HS-27A (cell line): ENCODE data around the gene PARP2.
"Not testable (repeated sequence)": the region's sequence is repeated elsewhere in the genome, so short reads cannot be mapped to it uniquely, and the experiment has no call there.

Experiments
- DNase-seq: peaks from one replicate; pipeline ENCODE4 v3.0.0-alpha.2; 2012; ENCODE audit warnings: low read depth, missing footprints

Gene PARP2

DNA sequence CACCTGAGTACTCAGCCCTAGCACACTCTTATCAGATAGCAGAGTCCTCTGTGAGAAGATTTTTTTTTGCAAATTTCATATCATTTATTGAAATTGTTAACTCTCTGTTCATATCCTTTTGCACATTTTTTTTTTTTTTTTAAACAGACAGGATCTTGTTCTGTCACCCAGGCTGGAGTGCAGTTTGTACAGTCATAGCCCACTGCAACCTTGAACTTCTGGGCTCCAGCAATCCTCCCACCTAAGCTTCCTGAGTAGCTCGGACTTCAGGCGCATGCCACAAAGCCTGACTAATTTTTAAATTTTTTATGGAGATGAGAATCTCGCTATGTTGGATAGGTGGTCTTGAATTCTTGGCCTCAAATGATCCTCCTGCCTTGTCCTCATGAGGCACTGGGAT is 4.3 kb downstream of the PARP2 start:
- DNase-seq = no peak

GRCh38 chr14:20350282-20350681 is 6.8 kb downstream of the PARP2 start:
- no peak for DNase-seq

DNA sequence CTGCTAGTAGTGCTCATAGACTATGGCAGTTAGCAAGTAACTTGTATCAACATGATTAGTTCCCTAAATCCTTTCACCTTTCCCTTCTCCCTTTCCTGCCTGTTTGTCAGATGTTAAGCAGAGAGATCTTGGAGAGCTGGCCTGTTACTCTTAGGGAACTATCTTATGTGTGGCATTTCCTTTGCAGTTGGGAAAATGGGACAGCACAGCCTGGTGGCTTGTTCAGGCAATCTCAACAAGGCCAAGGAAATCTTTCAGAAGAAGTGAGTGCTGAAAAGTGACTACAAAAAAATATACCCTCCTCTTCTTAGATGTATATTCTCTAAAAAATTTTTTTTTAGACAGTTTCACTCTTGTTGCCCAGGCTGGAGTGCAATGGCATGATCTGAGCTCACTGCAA is 7.4 kb downstream of the PARP2 start:
- no peak for DNase-seq

- no peak for DNase-seq
Measured at GRCh38 chr14:20356422-20356821, 13.0 kb downstream of the PARP2 start.

- not testable (repeated sequence) for DNase-seq
Measured at GRCh38 chr14:20358474-20358873, 15.0 kb downstream of the PARP2 start.

- no peak for DNase-seq
Measured at GRCh38 chr14:20365928-20366327, 22.5 kb downstream of the PARP2 start.

DNA sequence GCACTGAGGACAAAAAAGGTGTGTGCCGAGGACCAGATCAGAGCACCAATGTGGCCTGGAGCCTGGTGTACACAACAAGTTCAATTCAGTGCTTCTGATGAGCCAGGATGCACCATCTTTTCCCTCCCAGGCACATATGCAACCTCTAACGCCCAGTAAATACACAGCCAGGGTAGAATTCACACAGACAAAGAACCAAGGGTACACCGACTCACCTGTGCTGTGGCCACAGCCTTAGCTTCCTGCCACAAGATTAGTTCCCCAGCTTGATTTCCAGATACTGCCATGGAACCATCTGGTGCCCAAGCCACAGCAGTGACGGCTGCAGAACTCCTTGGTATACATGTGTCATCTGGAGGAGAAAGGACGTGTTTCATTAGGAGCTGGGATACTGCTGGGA is 29.4 kb downstream of the PARP2 start:
- no peak for DNase-seq

DNA sequence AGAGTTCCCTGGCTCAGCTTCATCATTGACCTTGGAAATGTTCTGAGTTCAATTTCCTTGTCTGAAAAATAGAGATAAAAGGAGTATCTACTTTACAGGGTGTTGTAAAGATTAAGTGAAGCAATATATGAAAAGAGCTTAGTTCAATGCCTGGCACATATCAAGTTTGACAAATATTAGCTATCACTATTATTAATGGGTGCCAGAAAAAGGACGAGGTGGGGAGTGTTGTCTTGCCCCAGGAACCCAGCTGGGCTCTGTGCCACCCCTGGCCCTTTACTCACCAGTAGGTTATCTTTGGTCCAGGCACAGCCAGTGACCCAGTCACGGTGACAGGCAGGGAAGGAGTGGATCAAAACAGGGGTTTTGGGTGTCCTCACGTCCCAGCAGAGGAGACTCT is 32.0 kb downstream of the PARP2 start:
- DNase-seq = no peak

DNA sequence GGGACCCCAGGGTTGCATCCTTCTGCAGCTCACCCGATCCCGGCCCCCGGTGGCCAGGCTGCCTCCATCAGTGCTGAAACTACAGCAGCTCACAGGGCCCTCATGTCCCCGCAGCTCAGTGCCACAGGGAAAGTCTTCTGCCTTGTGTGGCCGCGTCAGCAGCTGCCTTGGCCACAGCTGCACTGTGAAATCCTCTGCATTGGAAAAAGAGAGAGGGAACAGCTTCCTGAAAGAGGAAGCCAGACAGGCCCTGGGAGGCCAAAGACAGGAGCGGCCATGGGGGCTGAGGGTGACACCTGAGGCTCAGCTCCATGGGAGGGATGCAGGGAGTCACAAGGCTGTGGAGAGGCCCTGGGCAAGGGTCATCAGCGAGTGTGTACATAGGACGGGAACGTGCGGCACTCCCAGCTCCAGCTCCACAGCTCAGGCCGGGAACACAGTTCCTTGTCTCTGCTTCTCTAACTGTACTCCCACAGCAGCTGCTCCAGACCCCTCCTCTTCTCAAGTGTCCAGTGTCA is 32.7 kb downstream of the PARP2 start:
- no peak for DNase-seq

DNA sequence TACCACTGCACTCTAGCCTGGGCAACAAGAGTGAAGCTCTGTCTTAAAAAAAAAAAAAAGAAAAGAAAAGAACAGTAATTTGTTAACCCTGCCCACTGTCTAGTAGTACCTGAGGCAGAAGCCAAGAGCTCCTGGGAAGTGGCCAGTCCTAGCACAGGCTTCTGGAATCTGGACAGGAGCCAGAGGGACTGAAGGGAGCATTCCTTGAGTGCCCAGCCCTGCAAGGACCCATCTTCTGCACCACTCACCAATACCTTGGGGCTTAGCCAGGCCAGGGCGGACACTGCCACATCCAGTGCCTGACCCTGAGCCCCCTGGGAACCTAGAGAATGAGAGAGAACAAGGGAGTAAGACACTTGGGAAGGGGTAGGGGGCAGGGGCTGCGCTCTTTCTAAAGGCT is 33.7 kb downstream of the PARP2 start:
- DNase-seq = no peak

GRCh38 chr14:20379743-20380142 is 36.3 kb downstream of the PARP2 start:
- no peak for DNase-seq

- DNase-seq = no peak
Measured at GRCh38 chr14:20380681-20381080, 37.2 kb downstream of the PARP2 start.

- no peak for DNase-seq
Measured at GRCh38 chr14:20381341-20381740, 37.9 kb downstream of the PARP2 start.

GRCh38 chr14:20382526-20382925 is 39.1 kb downstream of the PARP2 start:
- no peak for DNase-seq

DNA sequence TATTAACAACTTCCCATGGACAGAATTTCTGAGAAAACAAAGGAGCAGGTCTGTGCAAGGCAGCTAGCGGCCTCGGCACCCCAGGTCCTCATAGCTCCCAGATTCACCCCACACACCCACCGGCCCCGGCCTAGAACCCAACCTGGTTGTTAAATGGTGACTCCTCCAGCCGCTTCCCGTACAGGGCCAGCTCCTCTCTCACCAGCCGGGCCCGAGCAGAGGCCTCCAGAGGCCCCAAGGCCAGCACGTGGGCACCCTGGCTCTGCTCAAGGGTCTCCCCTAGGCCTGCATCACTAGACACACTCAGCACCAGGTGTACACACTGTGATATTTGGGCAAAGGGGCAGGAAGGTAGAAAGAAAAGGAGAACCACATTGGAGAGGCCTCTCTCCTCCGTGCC is 39.6 kb downstream of the PARP2 start:
- DNase-seq = no peak

- no peak for DNase-seq
Measured at GRCh38 chr14:20383636-20384035, 40.2 kb downstream of the PARP2 start.

DNA sequence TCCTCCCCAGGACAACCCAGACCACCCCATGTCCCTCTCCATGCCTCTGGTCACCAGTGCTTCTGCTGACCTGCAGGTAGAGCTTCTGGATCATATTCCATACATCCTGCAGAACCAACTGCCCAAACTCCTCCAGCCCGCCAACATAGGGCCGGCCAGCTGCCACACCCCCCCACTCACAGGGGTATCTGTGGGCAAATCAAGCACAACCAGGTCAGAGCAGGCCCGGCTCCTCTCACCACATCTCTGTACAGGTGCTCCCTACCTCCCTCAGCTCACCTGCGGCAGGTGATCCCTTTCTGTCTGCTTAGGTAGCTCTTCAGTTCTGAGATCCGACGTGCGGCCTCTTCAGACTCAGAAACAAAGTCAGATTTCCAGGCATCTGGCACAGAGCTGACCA is 40.9 kb downstream of the PARP2 start:
- DNase-seq = no peak

GRCh38 chr14:20384886-20385285 is 41.5 kb downstream of the PARP2 start:
- no peak for DNase-seq

- DNase-seq = no peak
Measured at GRCh38 chr14:20386276-20386855, 42.9 kb downstream of the PARP2 start.

DNA sequence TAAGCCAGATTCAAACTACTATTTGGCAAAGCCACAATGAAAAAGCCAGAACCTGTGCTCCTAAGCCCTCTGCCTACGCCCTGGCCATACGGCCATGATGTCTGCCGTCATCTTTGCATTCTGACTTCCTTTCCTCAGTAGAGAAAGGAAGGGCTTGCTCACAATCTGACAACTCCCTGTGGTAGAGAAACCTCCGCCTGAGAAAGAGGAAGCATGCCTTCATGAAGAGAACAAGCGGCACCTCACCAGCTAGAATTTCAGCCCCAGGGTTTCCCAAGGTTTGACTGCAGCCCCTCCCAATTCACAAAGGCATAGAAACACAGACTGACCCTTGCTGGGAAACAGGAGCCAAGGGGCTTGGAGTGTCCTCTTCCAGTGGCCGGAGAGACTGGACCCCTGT is 44.1 kb downstream of the PARP2 start:
- DNase-seq = no peak

DNA sequence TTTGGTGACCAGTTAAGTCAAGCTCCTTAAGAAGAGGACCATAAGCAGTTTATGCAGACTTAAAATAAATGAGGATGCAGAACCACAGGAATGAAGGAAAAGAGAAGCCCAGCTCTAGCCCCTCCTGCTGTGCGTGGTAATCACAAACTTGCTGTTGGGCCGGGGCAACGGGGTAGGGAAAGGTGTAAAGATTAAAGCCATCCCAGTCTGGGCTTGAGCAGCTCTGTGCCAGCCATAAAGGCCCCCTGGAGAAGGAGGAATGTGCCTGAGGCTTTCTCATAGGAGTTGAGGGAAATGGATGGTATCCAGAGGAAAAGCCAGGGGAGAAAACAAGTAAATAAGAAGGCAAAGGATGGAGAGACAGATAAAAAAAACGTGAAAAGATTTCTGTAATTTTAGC is 44.7 kb downstream of the PARP2 start:
- no peak for DNase-seq

GRCh38 chr14:20391505-20391904 is 48.1 kb downstream of the PARP2 start:
- no peak for DNase-seq

- no peak for DNase-seq
Measured at GRCh38 chr14:20397511-20397910, 54.1 kb downstream of the PARP2 start.

DNA sequence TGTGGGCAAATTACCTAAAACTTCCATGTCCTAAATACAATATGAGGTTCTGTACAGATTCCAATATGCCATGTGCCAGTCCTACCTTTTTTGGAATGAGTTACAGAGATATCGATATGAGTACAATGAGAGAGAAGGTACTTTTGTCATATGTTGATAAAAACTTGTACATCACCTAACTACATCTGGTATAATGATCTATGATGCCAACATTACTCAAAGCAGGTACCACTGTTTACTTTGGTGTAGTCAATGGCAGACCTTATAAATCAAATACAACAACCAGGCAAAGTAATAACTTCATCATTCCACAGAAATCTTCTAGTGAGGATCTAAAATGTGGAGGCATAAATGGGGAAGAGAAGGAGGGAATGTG is 57.1 kb downstream of the PARP2 start:
- no peak for DNase-seq
